Middle frontal gyrus (tissue), 1 donor: Measurements from ENCODE around the gene MPG.
"Not testable (repeated sequence)": the region's sequence is repeated elsewhere in the genome, so short reads cannot be mapped to it uniquely, and the experiment has no call there.

Source experiments
- DNase-seq: peaks from one replicate; pipeline ENCODE4 v3.0.0-alpha.2; 2015; ENCODE audit warnings: low spot score; ENCODE audit errors: extremely low spot score

MPG gene

DNA sequence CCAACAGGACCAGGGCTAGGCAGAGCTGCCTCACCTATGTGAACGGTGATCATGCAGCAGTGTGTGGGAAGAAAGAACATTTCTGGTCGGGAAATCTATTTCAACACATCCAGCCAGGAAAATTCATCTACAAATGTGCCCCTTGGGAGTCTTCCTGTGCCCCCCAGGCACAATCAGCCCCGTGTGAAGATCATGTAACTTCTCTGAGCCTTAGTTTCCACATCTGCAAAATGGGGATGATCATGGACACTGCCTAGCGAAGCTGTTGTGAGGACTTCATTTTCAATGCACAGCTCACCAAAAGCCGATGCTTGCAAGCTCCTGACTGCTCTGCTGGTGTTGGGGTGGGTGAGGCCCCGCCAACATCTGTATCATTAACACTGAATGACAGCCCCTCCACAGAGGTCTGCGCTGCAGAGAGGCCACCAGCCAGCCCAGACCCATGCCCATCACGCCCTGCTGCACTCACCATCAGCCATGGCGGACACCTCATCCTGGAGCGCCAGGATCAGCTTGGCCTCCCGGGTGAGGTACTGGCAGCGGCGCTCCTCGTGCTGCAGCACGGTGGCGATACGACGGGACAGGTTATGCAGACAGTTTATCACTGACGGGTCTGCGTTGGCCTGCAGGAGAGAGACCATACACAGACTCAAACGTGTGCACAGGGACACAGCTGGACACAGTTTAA, 34.3 kb downstream of the MPG start:
- no peak for DNase-seq

DNA sequence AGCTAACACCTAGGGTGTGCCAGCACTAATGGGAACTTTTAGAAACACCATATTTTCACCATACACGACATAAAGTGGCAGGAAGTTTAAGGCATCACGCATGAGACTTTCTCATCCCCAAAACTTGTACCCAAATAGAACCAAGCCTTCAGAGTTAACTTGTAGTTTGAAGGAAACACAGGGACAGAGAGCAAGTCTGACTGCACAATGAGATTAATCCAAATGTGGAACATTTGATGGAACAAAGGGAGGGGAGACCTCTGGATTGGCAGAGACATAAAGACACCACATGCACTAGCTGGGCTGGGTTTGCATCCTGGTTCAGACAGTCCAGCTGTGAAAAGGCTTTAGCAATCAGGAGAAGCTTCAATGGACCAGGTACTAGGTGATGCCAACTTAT, 36.3 kb downstream of the MPG start:
- DNase-seq: no peak

DNA sequence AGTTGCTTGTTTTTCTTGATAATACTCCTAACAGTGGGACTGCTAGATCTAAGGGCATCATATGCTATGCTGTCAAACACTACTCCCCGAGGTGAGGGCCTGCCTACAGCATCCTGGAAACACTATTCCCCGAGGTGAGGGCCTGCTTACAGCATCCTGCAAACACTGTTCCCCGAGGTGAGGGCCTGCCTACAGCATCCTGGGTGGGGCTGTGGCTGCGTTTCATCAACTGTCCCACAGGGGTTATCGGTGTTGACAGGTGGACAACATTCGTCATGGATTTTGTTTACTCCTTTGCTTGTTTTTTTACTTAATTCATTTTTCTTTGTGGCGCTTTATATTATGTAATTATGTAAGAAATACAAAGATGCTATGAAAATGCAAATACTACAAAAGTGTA, 38.0 kb downstream of the MPG start:
- no peak for DNase-seq

DNA sequence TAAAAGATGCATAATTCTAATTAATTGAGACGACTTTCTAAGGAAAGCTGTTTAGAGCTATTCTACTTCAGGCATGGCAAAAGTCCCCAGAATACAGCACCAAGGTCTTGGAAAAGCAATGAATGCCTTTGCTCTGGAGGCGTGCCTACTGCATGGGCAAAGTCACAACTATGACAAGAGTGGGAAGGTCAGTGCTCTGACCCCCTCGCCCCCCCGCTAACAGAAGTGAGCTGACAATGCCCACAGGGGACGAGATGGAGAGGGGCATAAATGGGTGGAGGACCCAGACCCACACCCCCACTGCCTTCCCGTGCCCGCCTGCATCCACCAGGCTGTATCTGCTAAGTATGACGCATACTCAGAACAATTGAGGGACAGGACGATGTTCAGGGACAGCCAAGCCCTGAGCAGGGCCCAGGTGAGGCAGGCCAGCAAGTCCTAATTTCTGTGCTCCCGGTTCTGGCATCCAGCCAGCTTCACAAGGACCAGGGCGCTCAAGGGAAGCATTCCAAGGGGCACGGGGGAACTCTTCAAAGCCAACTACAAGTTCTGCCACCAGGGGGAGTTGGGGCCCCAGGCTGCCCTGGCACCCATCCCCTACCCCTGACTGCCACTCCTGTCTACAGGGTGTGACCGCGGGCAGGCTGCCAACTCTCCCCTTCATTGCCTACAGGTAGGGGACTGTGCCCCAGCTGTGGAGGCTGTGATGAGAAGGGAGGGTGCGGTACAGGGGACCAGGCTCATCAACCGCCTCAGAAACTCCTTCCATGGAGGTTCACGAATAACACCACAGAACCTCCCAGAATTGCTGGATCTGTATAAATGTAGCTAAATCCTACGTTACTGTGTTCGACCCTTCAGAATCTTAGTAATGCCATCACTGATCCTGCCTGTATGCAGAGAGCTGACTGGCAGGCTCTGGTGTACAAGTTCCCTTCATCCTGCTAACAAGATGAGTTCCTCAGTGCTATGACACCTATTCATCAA, 39.6 kb downstream of the MPG start:
- no peak for DNase-seq

DNA sequence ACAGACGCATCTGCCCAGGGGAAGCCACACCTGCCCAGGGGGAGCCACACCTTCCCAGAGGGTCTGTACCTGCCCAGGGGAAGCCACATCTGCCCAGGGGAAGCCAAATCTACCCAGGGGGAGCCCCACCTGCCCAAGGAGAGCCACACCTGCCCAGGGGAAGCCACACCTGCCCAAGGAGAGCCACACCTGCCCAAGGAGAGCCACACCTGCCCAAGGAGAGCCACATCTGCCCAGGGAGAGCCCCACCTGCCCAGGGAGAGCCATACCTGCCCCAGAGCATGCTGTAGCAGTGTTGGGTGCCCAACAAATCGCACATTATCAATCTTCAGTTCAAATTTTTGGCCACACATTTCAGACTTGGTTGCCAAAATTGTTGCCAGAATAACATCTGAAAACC, 40.8 kb downstream of the MPG start:
- DNase-seq: no peak

DNA sequence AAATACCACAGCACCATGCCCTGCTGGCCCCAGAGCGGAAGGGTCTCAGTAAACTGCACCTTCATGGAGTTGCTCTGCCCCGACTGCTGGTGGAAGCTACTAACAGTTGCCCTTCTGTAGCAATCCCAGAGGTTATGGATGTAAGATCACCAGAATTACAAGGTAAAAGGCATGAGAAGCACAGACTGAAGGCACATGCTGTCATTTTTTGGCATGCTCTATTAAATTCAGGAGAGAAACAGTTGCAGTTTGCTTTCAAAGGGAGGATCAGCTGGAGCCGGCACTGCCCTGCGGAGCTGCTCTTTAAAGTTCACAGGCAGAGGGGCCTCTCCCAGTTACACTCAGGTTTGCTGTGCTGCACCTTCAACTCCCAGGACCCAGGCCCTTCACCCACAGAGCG, 41.3 kb downstream of the MPG start:
- DNase-seq: no peak

DNA sequence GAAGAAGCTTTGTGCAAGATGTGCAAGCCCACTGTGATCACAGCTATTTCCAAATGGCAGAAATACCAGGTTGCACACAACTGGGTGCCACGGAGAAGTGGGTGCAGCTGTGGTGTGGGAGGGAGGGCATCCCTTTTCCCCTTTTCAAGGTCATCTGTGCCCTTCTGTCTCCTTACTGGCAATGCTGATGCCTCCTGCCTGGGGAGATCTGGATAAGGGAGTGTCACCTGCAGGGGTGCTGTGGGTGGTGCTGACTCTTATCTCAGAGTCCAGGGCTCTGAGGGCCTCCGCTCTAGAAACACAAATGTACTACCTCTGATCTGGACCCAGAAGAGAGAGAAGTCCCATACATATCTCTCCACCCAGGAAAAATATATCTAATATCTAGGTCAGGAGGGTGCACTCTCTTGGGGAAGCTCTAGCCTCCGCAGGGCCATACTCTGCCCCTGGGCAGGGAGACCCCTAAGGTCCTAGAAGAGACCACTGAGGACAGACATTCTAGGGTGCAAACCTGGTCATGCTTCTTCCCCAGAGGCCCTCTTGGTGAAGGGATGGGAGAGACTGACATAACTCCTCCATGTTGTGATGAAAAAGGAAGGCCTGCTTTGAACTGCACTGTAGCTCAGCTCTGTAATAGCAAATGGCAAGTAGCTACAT, 41.9 kb downstream of the MPG start:
- DNase-seq: no peak

DNA sequence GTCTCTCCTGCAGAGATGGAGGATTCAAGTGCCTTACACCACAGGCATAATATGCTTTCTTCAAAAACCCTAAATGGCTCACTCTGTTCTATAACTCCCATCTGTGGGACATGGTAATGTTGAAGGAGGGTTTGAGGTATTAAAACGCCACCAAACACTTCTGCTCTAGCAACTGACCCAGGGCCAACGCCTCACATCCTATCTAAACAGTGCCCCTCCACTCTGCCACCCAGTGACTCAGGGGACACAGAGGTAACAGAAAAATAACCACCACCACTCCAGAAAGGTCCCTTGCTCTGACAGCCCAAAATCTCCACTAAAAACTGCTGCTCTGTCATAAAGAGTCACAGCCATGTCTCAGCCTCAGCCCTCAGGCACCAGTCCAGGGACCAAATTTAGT, 42.7 kb downstream of the MPG start:
- DNase-seq: no peak

DNA sequence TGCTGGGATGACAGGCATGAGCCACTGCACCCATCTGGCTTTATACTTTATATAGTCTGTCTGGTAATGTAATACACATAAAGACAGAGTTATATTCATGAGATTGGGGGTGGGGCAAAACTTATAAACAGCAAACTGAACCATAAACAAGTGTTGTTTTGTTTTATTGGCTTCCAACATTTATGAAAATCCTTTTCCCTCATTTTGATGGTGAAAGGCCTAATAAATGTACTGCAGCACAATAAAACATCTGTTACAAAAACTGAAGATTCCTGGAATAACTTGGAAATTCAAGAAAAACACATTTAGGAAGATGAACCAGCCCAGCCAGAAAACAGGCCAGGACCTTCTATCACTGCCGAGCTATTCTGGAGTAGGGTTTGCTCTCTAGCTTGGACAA, 44.3 kb downstream of the MPG start:
- DNase-seq: no peak

DNA sequence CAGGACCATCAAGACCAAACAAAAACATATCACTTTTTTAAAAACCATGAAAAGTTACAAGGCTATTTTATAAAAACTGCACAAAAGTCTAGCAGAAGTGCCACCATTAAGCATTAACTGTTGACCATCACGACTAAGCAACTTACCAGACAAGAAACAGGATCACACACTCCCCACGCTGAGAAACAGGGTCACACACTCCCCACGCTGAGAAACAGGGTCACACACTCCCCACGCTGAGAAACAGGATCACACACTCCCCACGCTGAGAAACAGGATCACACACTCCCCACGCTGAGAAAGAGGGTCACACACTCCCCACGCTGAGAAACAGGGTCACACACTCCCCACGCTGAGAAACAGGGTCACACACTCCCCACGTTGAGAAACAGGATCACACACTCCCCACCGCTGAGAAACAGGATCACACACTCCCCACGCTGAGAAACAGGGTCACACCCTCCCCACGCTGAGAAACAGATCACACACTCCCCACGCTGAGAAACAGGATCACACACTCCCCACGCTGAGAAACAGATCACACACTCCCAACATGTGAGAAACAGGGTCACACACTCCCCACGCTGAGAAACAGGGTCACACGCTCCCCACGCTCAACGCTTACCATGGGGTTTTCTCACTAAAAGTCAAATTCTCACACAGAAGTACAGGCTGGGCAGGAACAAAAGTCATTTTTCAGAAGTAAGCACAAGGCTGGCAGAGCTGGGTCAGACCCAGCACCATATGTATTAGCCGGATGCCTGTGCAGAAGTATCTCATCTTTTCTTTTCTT, 45.7 kb downstream of the MPG start:
- not testable (repeated sequence) for DNase-seq

DNA sequence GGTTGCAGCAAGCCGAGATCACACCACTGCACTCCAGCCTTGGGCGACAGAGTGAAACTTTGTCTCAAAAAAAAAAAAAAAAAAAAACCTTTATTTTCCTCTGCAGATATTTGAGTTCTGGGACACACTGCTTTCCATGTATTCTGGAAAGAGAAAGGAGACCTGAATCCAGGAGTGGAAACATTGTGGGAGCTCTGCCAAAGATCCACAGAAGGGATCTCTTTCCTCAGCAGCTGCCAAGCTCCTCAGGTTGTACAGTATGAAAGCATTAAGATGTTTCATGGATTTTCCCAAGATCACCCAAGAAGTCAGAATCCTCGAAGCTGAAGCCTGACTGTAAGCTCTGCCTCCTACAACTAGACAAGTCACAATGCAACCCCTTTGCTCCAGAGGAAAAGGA, 47.0 kb downstream of the MPG start:
- no peak for DNase-seq

DNA sequence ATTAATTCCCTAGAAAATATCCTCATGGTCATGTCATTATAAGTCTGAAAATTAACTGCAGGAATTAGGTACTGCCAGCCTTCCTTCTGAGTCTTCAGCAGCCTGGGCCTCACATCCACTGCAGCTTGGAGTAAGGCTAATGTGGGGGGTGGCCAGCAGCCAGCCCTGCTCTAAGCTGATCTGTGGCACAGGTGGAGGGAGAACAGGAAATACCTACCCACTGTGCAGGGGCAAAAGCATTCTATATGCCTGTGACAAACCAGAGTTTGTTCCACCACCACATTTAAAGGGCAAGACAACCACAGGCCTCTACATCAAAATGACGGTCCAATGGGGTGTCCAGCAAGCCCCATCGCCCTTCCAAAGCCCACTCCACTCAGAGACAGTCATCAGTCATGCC, 51.0 kb downstream of the MPG start:
- DNase-seq: no peak

DNA sequence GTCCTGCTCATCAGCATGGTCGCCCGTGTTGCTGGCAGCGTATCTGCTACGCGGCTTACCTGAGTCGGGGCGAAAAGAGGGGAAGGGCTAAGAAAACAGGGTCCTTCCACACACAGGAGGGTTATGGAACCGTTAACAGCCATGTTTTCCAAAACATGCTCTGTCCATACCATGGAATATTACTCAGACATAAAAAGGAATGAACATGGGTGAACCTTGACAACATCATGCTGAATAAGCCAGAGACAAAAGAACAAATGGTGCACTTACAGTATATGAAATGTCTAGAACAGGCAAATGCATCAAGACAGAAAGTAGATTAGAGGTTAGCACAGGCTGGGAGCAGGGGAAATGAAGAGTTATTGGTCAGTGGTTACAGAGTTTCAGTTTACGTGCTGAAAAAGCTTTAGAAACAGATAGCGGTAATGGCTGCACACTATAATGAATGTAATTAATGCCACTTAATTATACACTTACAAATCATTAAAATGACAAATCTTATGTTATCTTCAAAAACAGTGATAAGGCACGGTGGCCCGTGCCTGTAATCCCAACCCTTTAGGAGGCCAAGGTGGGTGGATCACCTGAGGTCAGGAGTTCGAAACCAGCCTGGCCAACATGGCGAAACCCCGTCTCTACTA, 52.6 kb downstream of the MPG start:
- DNase-seq: no peak

DNA sequence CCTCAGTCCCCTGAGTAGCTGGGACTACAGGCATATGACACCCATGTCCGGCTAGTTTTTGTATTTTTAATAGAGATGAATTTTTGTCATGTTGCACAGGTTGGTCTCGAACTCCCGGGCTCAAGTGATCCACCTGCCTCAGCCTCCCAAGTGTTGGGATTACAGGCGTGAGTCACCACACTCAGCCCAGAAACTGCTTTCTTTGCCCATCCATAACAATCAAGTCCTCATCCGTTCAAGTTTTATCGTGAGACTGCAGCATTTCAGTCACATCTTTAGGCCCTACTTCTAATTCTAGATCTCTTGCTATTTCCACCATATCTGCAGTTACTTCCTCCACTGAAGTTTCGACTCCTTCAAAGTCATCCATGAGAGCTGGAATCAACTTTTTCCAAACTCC, 54.1 kb downstream of the MPG start:
- DNase-seq: no peak

DNA sequence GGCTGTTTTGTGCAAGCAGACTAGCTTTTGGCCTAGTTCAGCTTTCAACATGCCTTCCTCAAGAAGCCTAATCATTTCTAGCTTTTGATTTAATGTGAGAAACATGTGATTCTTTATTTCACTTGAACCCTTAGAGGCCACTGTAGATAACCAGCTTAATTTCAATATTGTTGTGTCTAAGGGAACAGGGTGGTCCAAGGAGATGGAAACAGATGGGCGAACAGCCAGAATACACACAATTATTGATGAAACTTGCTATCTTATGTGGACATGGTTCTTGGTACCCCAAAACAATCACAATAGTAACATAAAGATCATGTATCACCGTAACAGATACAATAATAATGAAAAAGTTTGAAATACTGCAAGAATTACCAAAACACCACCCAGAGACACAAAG, 55.7 kb downstream of the MPG start:
- no peak for DNase-seq
